ENCODE measurements around the gene PDCL2. TPM values are rescaled to one million over a fixed set of nuclear protein-coding genes. Genes with fewer than 3 reads are reported as not detected.

The PDCL2 gene
- total and polyA plus RNA-seq, 2 of the 8 experiments (the other 6 are each of a cell fraction or from before 2014, with no cell fraction given): not detected

DNA sequence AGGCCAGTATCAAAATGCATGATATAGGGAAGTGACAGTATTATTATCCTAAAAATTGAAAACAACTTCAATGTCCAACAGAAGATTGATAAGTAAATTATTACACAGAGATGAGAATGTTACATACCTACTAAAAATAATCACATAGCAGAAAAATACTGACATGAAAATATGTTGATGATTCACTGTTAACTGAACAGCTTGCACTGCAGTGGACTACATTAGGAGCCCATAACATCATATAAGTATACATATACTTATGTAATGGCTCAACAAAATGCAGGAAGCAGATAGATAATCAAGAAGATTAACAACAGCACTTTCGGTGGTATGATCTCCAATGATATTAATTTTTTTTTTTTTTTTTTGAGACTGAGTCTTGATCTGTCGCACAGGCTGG lies 52.4 kb downstream of the PDCL2 start:
- no peak for TF ChIP-seq BACH1 (IDR thresholded peaks at IDR 0.05; ENCODE audit: low read length)
- TF ChIP-seq HDAC2 (IDR thresholded peaks at IDR 0.05; ENCODE audit: borderline replicate concordance in 1 of 2, low read depth in 2 of 2, low read length in 2 of 2): no peak
- no peak overlapping the region for H4K5ac ChIP-seq (ENCODE audit: insufficient read length, low read depth, low read length)
- no peak overlapping the region for H2AFZ ChIP-seq (ENCODE audit: low read length)
- H3K27ac ChIP-seq (ENCODE audit: low read depth, low read length): no peak overlapping the region
- H3K4ac ChIP-seq (replicated peaks; ENCODE audit: insufficient read length, low read depth, low read length): no peak overlapping the region
- H2BK12ac ChIP-seq (ENCODE audit: low read depth, low read length): no peak overlapping the region
- no peak overlapping the region for H2AK5ac ChIP-seq (ENCODE audit: low read depth, low read length)
- H3K9ac ChIP-seq (replicated peaks in 1 of 4; ENCODE audit: extremely low read depth in 1 of 4, low read depth in 3 of 4, low read length in 3 of 4): no peak overlapping the region
- no peak for DNase-seq (ENCODE audit: low read depth in 1 of 2, low spot score in 2 of 2)
- no peaks in the 10 kb centered on the region; a peak in 2 of 8 replicates for H3K36me3 ChIP-seq (ENCODE audit: control insufficient read depth in 2 of 4, insufficient read depth in 4 of 4, low read length in 3 of 4)
- H3K23me2 ChIP-seq (ENCODE audit: low read depth, low read length): no peaks in the 10 kb centered on the region
- H2BK120ac ChIP-seq (replicated peaks; ENCODE audit: low read depth, low read length): no peak overlapping the region
- ChIA-PET CTCF (ENCODE audit: partially characterized antibody) (interaction anchor here (0.7 to 1.0 kb wide), 2 partner anchors 95 to 130 kb away, joined by 3 read pairs; no protein-coding TSS in a partner anchor), POLR2A (ENCODE audit: partially characterized antibody) (interaction anchor here (1.0 kb wide), 1 partner anchor 13 kb away, joined by 3 read pairs; no protein-coding TSS in a partner anchor)
- WGBS, 2 experiments (ENCODE audit: extremely low coverage in 1 of 2, insufficient coverage in 1 of 2, insufficient read length in 1 of 2, insufficient replicate concordance in 2 of 2, low coverage in 1 of 2, low lambda C conversion rate in 2 of 2, missing lambda C conversion rate in 1 of 2): 96% methylated on average over 2 of the region's 2 CpGs; no CpG with 5 or more reads in 1 of the 2 experiments
- H3K56ac ChIP-seq (replicated peaks; ENCODE audit: insufficient read length, low read depth, low read length): no peak overlapping the region
- no peaks in the 10 kb centered on the region; a peak in 1 of 4 replicates for H3K9me3 ChIP-seq (ENCODE audit: insufficient read depth in 2 of 2, low read depth in 1 of 2, low read length in 1 of 2)
- H3K23ac ChIP-seq (ENCODE audit: insufficient read length): no peak overlapping the region
- H4K20me1 ChIP-seq (replicated peaks in 1 of 2; ENCODE audit: control insufficient read depth in 1 of 2, insufficient read depth in 2 of 2, low read length in 2 of 2): peaks cover 0 to 3% of the 10 kb centered on the region in 2 experiments
- FAIRE-seq: no peak
- no peak overlapping the region for H2BK5ac ChIP-seq (ENCODE audit: low read depth, low read length)
- H2BK15ac ChIP-seq (ENCODE audit: low read length): no peak overlapping the region
- no peak overlapping the region for H3K4me3 ChIP-seq (ENCODE audit: extremely low read depth in 1 of 4, insufficient read depth in 2 of 4, low read depth in 3 of 4, low read length in 4 of 4)
- H3K4me2 ChIP-seq (ENCODE audit: insufficient read depth in 1 of 2, low read depth in 2 of 2, low read length in 2 of 2): no peak overlapping the region
- H2BK20ac ChIP-seq (ENCODE audit: low read length): no peak overlapping the region
- H4K8ac ChIP-seq (ENCODE audit: extremely low read depth, insufficient read depth, low read length): no peak overlapping the region
- no peak overlapping the region for H3K18ac ChIP-seq (ENCODE audit: extremely low read depth, low read length)
- no peak overlapping the region for H3K14ac ChIP-seq (ENCODE audit: insufficient read length)
- H3K27me3 ChIP-seq (replicated peaks in 1 of 4; ENCODE audit: control insufficient read depth in 3 of 4, extremely low read depth in 1 of 4, insufficient read depth in 3 of 4, low read length in 3 of 4): no peaks in the 10 kb centered on the region
- no peak overlapping the region for H4K91ac ChIP-seq (replicated peaks; ENCODE audit: insufficient read length, low read length)
- H3K79me1 ChIP-seq (ENCODE audit: low read depth, low read length): peaks cover 3% of the 10 kb centered on the region; the same call in 1 of the 2 replicates
- peaks cover 4 to 94% of the 10 kb centered on the region in 2 experiments; a peak in 3 of 4 replicates for H3K79me2 ChIP-seq (ENCODE audit: control insufficient read depth in 1 of 2, insufficient read depth in 2 of 2, low read length in 2 of 2)
- peaks cover 2 to 5% (median 4%) of the 10 kb centered on the region in 4 experiments for H3K4me1 ChIP-seq (replicated peaks in 1 of 4; ENCODE audit: control insufficient read depth in 3 of 4, insufficient read depth in 4 of 4, low read length in 3 of 4)

Data from H1 (cell line).